HCT116 (cell line): ENCODE results near the gene DHCR7.

ENCODE experiments used
- EZH2 ChIP-seq: fragments of 200-600 bp; sonication (generic); IDR thresholded peaks from 2 replicates; pipeline ENCODE4 v1.6.1; 2017; ENCODE audit warnings: antibody characterized with exemption, mixed run types
- POLR2A ChIP-seq: IDR thresholded peaks from 2 replicates; pipeline ENCODE4 v1.7.0; 2011; ENCODE audit warnings: borderline replicate concordance; ENCODE audit not compliant: insufficient read depth, insufficient read length; ENCODE audit errors: extremely low read depth
- SRF ChIP-seq: IDR thresholded peaks from 2 replicates; pipeline ENCODE4 v1.6.1; 2012; ENCODE audit warnings: low read depth
- TCF7L2 ChIP-seq: IDR thresholded peaks from 2 replicates; pipeline ENCODE4 v1.7.0; 2011; ENCODE audit warnings: borderline replicate concordance, inconsistent platforms; ENCODE audit not compliant: insufficient read depth, insufficient read length; ENCODE audit errors: extremely low read depth
- YY1 ChIP-seq: IDR thresholded peaks from 2 replicates; pipeline ENCODE4 v1.6.1; 2011; ENCODE audit warnings: low read length, low read depth, moderate library complexity, mild to moderate bottlenecking; ENCODE audit not compliant: insufficient replicate concordance; ENCODE audit errors: extremely low read depth
- ZNF274 ChIP-seq: fragments of 200-500 bp; sonication (Bioruptor generic); IDR thresholded peaks from 2 replicates; pipeline ENCODE4 v1.6.1; 2014; ENCODE audit warnings: mild to moderate bottlenecking, low read depth, low read length, inconsistent platforms
- TF ChIP-seq, protein P1 (sequence below): IDR thresholded peaks from 2 replicates; pipeline ENCODE4 v1.6.1; 2012
- TF ChIP-seq, protein P2 (sequence below), 3 experiments: fragments of 200-600 bp in 1 of 3; sonication (generic) in 1 of 3; IDR thresholded peaks in 2 of 3; conservative IDR thresholded peaks in 1 of 3; 2 replicates each; pipeline ENCODE4 v1.5.1; 2012 to 2017; ENCODE audit warnings: low read depth in 2 of 3, low read length in 2 of 3, antibody characterized with exemption in 1 of 3, borderline replicate concordance in 1 of 3, control low read depth in 1 of 3, mild to moderate bottlenecking in 1 of 3, mixed read lengths in 1 of 3, mixed run types in 1 of 3, moderate library complexity in 1 of 3; ENCODE audit not compliant: insufficient read depth in 1 of 3
- TF ChIP-seq, protein P3 (sequence below): IDR thresholded peaks from 2 replicates; pipeline ENCODE4 v1.6.1; 2011; ENCODE audit warnings: mild to moderate bottlenecking, low read length, moderate library complexity; ENCODE audit not compliant: insufficient replicate concordance; ENCODE audit errors: extremely low read depth

DNA sequence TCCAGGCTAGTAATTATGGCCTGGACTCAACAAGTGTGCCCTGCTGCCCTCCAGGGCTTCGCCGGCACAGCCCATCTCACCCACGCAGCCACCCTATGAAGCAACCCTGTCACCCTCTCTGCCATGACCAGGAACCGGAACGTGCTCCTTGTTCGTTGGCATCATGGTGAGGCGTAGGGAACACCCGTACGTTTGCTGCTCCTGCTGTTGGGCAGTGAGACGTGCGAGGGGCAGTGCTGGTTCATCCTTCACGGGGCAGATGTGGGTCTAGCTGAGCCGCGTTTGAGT, 25.5 kb upstream of the DHCR7 start:
- TF ChIP-seq, protein P1, sequence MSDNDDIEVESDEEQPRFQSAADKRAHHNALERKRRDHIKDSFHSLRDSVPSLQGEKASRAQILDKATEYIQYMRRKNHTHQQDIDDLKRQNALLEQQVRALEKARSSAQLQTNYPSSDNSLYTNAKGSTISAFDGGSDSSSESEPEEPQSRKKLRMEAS: no peak
- TF ChIP-seq YY1 (no peak), SRF (no peak), TCF7L2 (no peak), ZNF274 (no peak), POLR2A (no peak), EZH2 (no peak)
- TF ChIP-seq, protein P2, sequence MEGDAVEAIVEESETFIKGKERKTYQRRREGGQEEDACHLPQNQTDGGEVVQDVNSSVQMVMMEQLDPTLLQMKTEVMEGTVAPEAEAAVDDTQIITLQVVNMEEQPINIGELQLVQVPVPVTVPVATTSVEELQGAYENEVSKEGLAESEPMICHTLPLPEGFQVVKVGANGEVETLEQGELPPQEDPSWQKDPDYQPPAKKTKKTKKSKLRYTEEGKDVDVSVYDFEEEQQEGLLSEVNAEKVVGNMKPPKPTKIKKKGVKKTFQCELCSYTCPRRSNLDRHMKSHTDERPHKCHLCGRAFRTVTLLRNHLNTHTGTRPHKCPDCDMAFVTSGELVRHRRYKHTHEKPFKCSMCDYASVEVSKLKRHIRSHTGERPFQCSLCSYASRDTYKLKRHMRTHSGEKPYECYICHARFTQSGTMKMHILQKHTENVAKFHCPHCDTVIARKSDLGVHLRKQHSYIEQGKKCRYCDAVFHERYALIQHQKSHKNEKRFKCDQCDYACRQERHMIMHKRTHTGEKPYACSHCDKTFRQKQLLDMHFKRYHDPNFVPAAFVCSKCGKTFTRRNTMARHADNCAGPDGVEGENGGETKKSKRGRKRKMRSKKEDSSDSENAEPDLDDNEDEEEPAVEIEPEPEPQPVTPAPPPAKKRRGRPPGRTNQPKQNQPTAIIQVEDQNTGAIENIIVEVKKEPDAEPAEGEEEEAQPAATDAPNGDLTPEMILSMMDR (IDR thresholded peaks at IDR 0.05 in 2 of 3, conservative IDR thresholded peaks at IDR 0.05 in 1 of 3; ENCODE audit: borderline replicate concordance in 1 of 3, insufficient read depth in 1 of 3, low read depth in 2 of 3, low read length in 2 of 3): no peak
- TF ChIP-seq, protein P3, sequence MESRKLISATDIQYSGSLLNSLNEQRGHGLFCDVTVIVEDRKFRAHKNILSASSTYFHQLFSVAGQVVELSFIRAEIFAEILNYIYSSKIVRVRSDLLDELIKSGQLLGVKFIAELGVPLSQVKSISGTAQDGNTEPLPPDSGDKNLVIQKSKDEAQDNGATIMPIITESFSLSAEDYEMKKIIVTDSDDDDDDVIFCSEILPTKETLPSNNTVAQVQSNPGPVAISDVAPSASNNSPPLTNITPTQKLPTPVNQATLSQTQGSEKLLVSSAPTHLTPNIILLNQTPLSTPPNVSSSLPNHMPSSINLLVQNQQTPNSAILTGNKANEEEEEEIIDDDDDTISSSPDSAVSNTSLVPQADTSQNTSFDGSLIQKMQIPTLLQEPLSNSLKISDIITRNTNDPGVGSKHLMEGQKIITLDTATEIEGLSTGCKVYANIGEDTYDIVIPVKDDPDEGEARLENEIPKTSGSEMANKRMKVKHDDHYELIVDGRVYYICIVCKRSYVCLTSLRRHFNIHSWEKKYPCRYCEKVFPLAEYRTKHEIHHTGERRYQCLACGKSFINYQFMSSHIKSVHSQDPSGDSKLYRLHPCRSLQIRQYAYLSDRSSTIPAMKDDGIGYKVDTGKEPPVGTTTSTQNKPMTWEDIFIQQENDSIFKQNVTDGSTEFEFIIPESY: no peak
